SU-DHL-6 (cell line): ENCODE data around the gene ABHD1.

ENCODE experiments used
- H2AFZ ChIP-seq: fragments of 200-600 bp; sonication (generic); 2 replicates; pipeline ENCODE4 v1.6.1; 2014; ENCODE audit warnings: low read depth, mild to moderate bottlenecking, moderate library complexity, mixed read lengths, antibody characterized with exemption, low read length; ENCODE audit not compliant: severe bottlenecking
- H3F3A ChIP-seq: fragments of 200-600 bp; shearing (Covaris generic); 2 replicates; pipeline ENCODE4 v1.6.0; 2016; ENCODE audit warnings: antibody characterized with exemption, mild to moderate bottlenecking; ENCODE audit not compliant: insufficient read depth
- H3K27ac ChIP-seq: fragments of 200-600 bp; sonication (generic); 2 replicates; pipeline ENCODE4 v1.5.1; 2016; ENCODE audit warnings: low read depth, mild to moderate bottlenecking, low read length, moderate library complexity, mixed read lengths
- H3K27me3 ChIP-seq: fragments of 200-600 bp; sonication (generic), shearing (Covaris generic); 2 replicates; pipeline ENCODE4 v1.6.0; 2014; ENCODE audit warnings: mild to moderate bottlenecking, low read length
- H3K36me3 ChIP-seq: fragments of 200-600 bp; sonication (generic); 2 replicates; pipeline ENCODE4 v1.6.1; 2014; ENCODE audit warnings: mild to moderate bottlenecking, low read length, mixed read lengths
- H3K4me2 ChIP-seq: fragments of 300-600, 200-600 bp; shearing (Covaris generic), sonication (generic); 2 replicates; pipeline ENCODE4 v1.6.0; 2014; ENCODE audit warnings: low read length, low read depth, mild to moderate bottlenecking; ENCODE audit not compliant: poor library complexity, severe bottlenecking
- H3K4me3 ChIP-seq: fragments of 200-600 bp; sonication (generic); 2 replicates; pipeline ENCODE4 v1.5.1; 2014; ENCODE audit warnings: antibody characterized with exemption, low read length, mild to moderate bottlenecking, mixed read lengths; ENCODE audit not compliant: insufficient read depth, poor library complexity, severe bottlenecking
- H3K79me2 ChIP-seq: fragments of 200-600 bp; sonication (generic); 2 replicates; pipeline ENCODE4 v1.6.1; 2014; ENCODE audit warnings: mild to moderate bottlenecking, low read length, moderate library complexity; ENCODE audit not compliant: insufficient read depth
- H3K9ac ChIP-seq: fragments of 200-600 bp; sonication (generic); 2 replicates; pipeline ENCODE4 v1.7.0; 2014; ENCODE audit warnings: mild to moderate bottlenecking, low read length
- H3K9me2 ChIP-seq: fragments of 200-600 bp; sonication (generic); replicated peaks from 2 replicates; pipeline ENCODE4 v1.6.1; 2014; ENCODE audit warnings: low read length; ENCODE audit not compliant: insufficient read depth
- H3K9me3 ChIP-seq: fragments of 200-600 bp; sonication (generic); 2 replicates; pipeline ENCODE4 v1.6.1; 2014; ENCODE audit warnings: low read length, mixed read lengths; ENCODE audit not compliant: insufficient read depth
- H4K20me1 ChIP-seq: fragments of 200-600 bp; sonication (generic); 2 replicates; pipeline ENCODE4 v1.6.1; 2014; ENCODE audit warnings: low read depth, mild to moderate bottlenecking, antibody characterized with exemption, low read length, moderate library complexity, mixed read lengths
- CTCF ChIP-seq: fragments of 200-600 bp; sonication (generic); IDR thresholded peaks from one replicate; pipeline ENCODE4 v1.5.1; 2017; ENCODE audit warnings: antibody characterized with exemption, mild to moderate bottlenecking, low read length, moderate library complexity; ENCODE audit not compliant: insufficient read depth, poor library complexity, severe bottlenecking
- EZH2phosphoT487 ChIP-seq: fragments of 200-600 bp; sonication (generic), shearing (Covaris generic); conservative IDR thresholded peaks from 2 replicates; pipeline ENCODE4 v1.6.1; 2018; ENCODE audit warnings: mild to moderate bottlenecking, antibody characterized with exemption, low read length, moderate library complexity, mixed read lengths

The ABHD1 gene

GRCh38 chr2:27088634-27089033 is 35.0 kb upstream of the ABHD1 start:
- Histone ChIP-seq H4K20me1 (no peaks in the 10 kb centered on the region), H3K79me2 (no peaks in the 10 kb centered on the region), H3K9ac (no peak overlapping the region), H3K36me3 (no peaks in the 10 kb centered on the region), H3K27ac (no peak overlapping the region), H3K4me2 (no peak overlapping the region), H3K4me3 (no peak overlapping the region), H2AFZ (no peak overlapping the region), H3K9me3 (no peaks in the 10 kb centered on the region), H3K9me2 (no peaks in the 10 kb centered on the region), H3F3A (0 out of 2 replicates have a peak, but pooled peaks cover 3% of the 10 kb centered on the region), H3K27me3 (no peaks in the 10 kb centered on the region)
- TF ChIP-seq EZH2phosphoT487 (no peak), CTCF (no peak)

GRCh38 chr2:27089111-27089954 is 34.3 kb upstream of the ABHD1 start:
- Histone ChIP-seq H3K4me2 (no peak overlapping the region), H3K4me3 (no peak overlapping the region), H4K20me1 (no peaks in the 10 kb centered on the region), H3F3A (0 out of 2 replicates have a peak, but pooled peaks cover 3% of the 10 kb centered on the region), H3K9me3 (no peaks in the 10 kb centered on the region), H3K9ac (no peak overlapping the region), H3K79me2 (no peaks in the 10 kb centered on the region), H3K36me3 (no peaks in the 10 kb centered on the region), H3K27ac (no peak overlapping the region), H2AFZ (no peak overlapping the region), H3K27me3 (no peaks in the 10 kb centered on the region), H3K9me2 (no peaks in the 10 kb centered on the region)
- TF ChIP-seq EZH2phosphoT487 (no peak), CTCF (no peak)

- Histone ChIP-seq H3K4me3 (no peak overlapping the region), H4K20me1 (no peaks in the 10 kb centered on the region), H3K9me3 (no peaks in the 10 kb centered on the region), H2AFZ (no peak overlapping the region), H3F3A (0 out of 2 replicates have a peak, but pooled peaks cover 3% of the 10 kb centered on the region), H3K36me3 (no peaks in the 10 kb centered on the region), H3K4me2 (no peak overlapping the region), H3K9ac (no peak overlapping the region), H3K27me3 (no peaks in the 10 kb centered on the region), H3K9me2 (no peaks in the 10 kb centered on the region), H3K79me2 (no peaks in the 10 kb centered on the region), H3K27ac (no peak overlapping the region)
- no peak for TF ChIP-seq EZH2phosphoT487
- no peak for TF ChIP-seq CTCF
Measured at GRCh38 chr2:27091746-27092695, 31.6 kb upstream of the ABHD1 start.
